Panc1 (cell line): ENCODE data around the gene CREB3. TPM values are rescaled to one million over a fixed set of nuclear protein-coding genes. Genes with fewer than 3 reads are reported as not detected.

ENCODE experiments used
- ATAC-seq: fragments of 200-7000 bp; cut with Tn5 transposase; 2 replicates; pipeline ENCODE4 v1.9.1; 2020; ENCODE audit warnings: mild to moderate bottlenecking, moderate library complexity
- BruUV-seq: library from RNA; stranded (reverse); fragments of 400-500 nt; replicated peaks from 2 replicates; lab custom pipeline; 2021; lab: Mats Ljungman, UMichigan
- CTCF ChIA-PET: fragments of 300-600 bp; sonication (Branson Sonifier 250); formaldehyde crosslinking; loops from one replicate; lab custom pipeline; 2022; ENCODE audit warnings: antibody characterized with exemption; lab: Charles Lee
- POLR2A ChIA-PET: fragments of 300-600 bp; sonication (Branson Sonifier 250); formaldehyde crosslinking; loops from one replicate; lab custom pipeline; 2022; ENCODE audit warnings: antibody characterized with exemption; lab: Charles Lee
- DNase-seq: peaks from one replicate; pipeline ENCODE4 v3.0.0-alpha.2; 2010; ENCODE audit warnings: low read depth, low spot score
- H3K27ac ChIP-seq: 2 replicates; pipeline ENCODE4 v1.5.1; 2011; ENCODE audit warnings: mild to moderate bottlenecking, low read length, inconsistent platforms
- H3K27me3 ChIP-seq: fragments of 200-500 bp; sonication (Bioruptor generic); 2 replicates; pipeline ENCODE4 v1.6.0; 2014; ENCODE audit warnings: low read length, inconsistent platforms; ENCODE audit not compliant: control insufficient read depth, insufficient read depth
- H3K36me3 ChIP-seq: fragments of 200-500 bp; sonication (Bioruptor generic); 2 replicates; pipeline ENCODE4 v1.5.1; 2014; ENCODE audit warnings: inconsistent platforms, mild to moderate bottlenecking, low read length, moderate library complexity; ENCODE audit not compliant: control insufficient read depth, insufficient read depth
- H3K4me1 ChIP-seq: 2 replicates; pipeline ENCODE4 v1.5.1; 2011; ENCODE audit warnings: inconsistent platforms, mild to moderate bottlenecking, low read length, moderate library complexity; ENCODE audit not compliant: control insufficient read depth, insufficient read depth
- H3K4me3 ChIP-seq, 2 experiments: 2 replicates each; pipeline ENCODE4 v1.5.1; 2011 to 2012; ENCODE audit warnings: low read depth in 2 of 2, low read length in 2 of 2, mild to moderate bottlenecking in 2 of 2, inconsistent platforms in 1 of 2, moderate library complexity in 1 of 2
- H3K9me3 ChIP-seq: fragments of 200-500 bp; sonication (Bioruptor generic); 2 replicates; pipeline ENCODE4 v1.5.1; 2014; ENCODE audit warnings: low read depth, mild to moderate bottlenecking, inconsistent platforms, low read length, moderate library complexity; ENCODE audit not compliant: control insufficient read depth, insufficient read depth
- CTCF ChIP-seq: fragments of 450-650 bp; IDR thresholded peaks from 2 replicates; pipeline ENCODE4 v1.5.1; 2017; ENCODE audit warnings: mild to moderate bottlenecking
- POLR2AphosphoS5 ChIP-seq: IDR thresholded peaks from 2 replicates; pipeline ENCODE4 v1.6.1; 2012; ENCODE audit warnings: mild to moderate bottlenecking, low read depth, low read length, moderate library complexity
- REST ChIP-seq, 2 experiments: IDR thresholded peaks; 2 replicates each; pipeline ENCODE4 v1.6.1; 2011 to 2012; ENCODE audit warnings: low read depth in 2 of 2, control low read depth in 1 of 2, low read length in 1 of 2, mild to moderate bottlenecking in 1 of 2, moderate library complexity in 1 of 2; ENCODE audit not compliant: insufficient read depth in 1 of 2
- SIN3A ChIP-seq: IDR thresholded peaks from 2 replicates; pipeline ENCODE4 v1.6.1; 2012; ENCODE audit warnings: low read depth, mild to moderate bottlenecking, low read length, moderate library complexity, borderline replicate concordance; ENCODE audit not compliant: insufficient read depth
- TCF7L2 ChIP-seq: IDR thresholded peaks from 2 replicates; pipeline ENCODE4 v1.6.1; 2011; ENCODE audit warnings: mild to moderate bottlenecking, low read depth, low read length, inconsistent platforms
- in situ Hi-C: cut with HindIII; loops from 2 replicates; pipeline ENCODE4 v1.10.0; 2016; ENCODE audit warnings: low sequenced_read_pairs, low pct_unique_long_range_greater_than_20kb
- intact Hi-C: fragments of 100-400 bp; cut with micrococcal nuclease; formaldehyde crosslinking; loops from one replicate; pipeline ENCODE4 v1.10.0; 2022; ENCODE audit not compliant: unreplicated experiment
- total RNA-seq: library from RNA; stranded (reverse); gene quantifications from one replicate; pipeline ENCODE4 v1.2.1, GENCODE V29; 2021; ENCODE audit not compliant: unreplicated experiment

Gene CREB3
- total RNA-seq, 1 experiment from 2014 or later: 67.0 TPM

- ATAC-seq: peak; percentile 76
- Histone ChIP-seq H3K4me1 (peaks cover 31% of the 10 kb centered on the region), H3K27me3 (no peaks in the 10 kb centered on the region), H3K36me3 (peaks cover 10% of the 10 kb centered on the region; the same call in 1 of the 2 replicates), H3K27ac (peak overlapping the region; percentile 89), H3K4me3 (peak overlapping the region; percentile 71 to 89), H3K9me3 (no peaks in the 10 kb centered on the region)
- in situ Hi-C loops (no loop called here), intact Hi-C loops (loop anchor here (5.0 kb wide), 1 partner anchor 33 kb away; the partner anchor contains the start of genes CCDC107 and RMRP)
- ChIA-PET CTCF (interaction anchor here (0.6 to 1.8 kb wide), 6 partner anchors 15 to 46 kb away, joined by 3 to 6 read pairs (median 4); partner anchors contain the start of genes ARHGEF39, CCDC107 and RMRP), POLR2A (interaction anchor here (0.5 to 1.5 kb wide), 4 partner anchors 15 to 264 kb away, joined by 3 to 13 read pairs (median 7); no protein-coding TSS in a partner anchor)
- TF ChIP-seq SIN3A: no peak; the same call in 1 of the 2 replicates
- TF ChIP-seq POLR2AphosphoS5: no peak; the same call in 1 of the 2 replicates
- TF ChIP-seq TCF7L2: no peak
- no peak for TF ChIP-seq REST (IDR thresholded peaks at IDR 0.05; ENCODE audit: insufficient read depth in 1 of 2, low read depth in 2 of 2, low read length in 1 of 2)
- BruUV-seq: no TSS peak
- no peak for DNase-seq
Observed at GRCh38 chr9:35690614-35691333, 41.7 kb upstream of the CREB3 start.

GRCh38 chr9:35691334-35691650 is 41.2 kb upstream of the CREB3 start:
- Histone ChIP-seq H3K9me3 (no peaks in the 10 kb centered on the region), H3K27me3 (no peaks in the 10 kb centered on the region), H3K4me3 (peak overlapping the region; percentile 71 to 89), H3K27ac (peak overlapping the region; percentile 85), H3K4me1 (peaks cover 31% of the 10 kb centered on the region), H3K36me3 (peaks cover 10% of the 10 kb centered on the region; the same call in 1 of the 2 replicates)
- TF ChIP-seq POLR2AphosphoS5 (no peak), SIN3A (no peak)
- DNase-seq (no peak), ATAC-seq (peak; percentile 40)
- intact Hi-C loops: loop anchor here (5.0 kb wide), 1 partner anchor 34 kb away; the partner anchor contains the start of genes CCDC107 and RMRP
- CTCF ChIA-PET: interaction anchor here (0.6 to 1.8 kb wide), 4 partner anchors 30 to 47 kb away, joined by 3 to 6 read pairs (median 5); no protein-coding TSS in a partner anchor
- in situ Hi-C loops: no loop called here
- TSS peak; percentile 95 for BruUV-seq
- POLR2A ChIA-PET: interaction anchor here (0.8 to 1.5 kb wide), 3 partner anchors 14 to 264 kb away, joined by 6 to 13 read pairs (median 8); no protein-coding TSS in a partner anchor

- Histone ChIP-seq H3K4me3 (peak overlapping the region in 1 of 2 experiments; percentile 89; a peak in 1 of 4 replicates), H3K27ac (peak overlapping the region; percentile 85), H3K27me3 (no peaks in the 10 kb centered on the region), H3K36me3 (peaks cover 9% of the 10 kb centered on the region; the same call in 1 of the 2 replicates), H3K4me1 (peaks cover 29% of the 10 kb centered on the region), H3K9me3 (no peaks in the 10 kb centered on the region)
- ChIA-PET POLR2A (interaction anchor here (1.5 kb wide), 1 partner anchor 31 kb away, joined by 6 read pairs; no protein-coding TSS in a partner anchor), CTCF (interaction anchor here (0.6 to 1.6 kb wide), 2 partner anchors 38 to 39 kb away, joined by 3 to 6 read pairs; no protein-coding TSS in a partner anchor)
- in situ Hi-C loops: no loop called here
- no peak for DNase-seq
- no peak for ATAC-seq
- TF ChIP-seq CTCF: no peak
- no TSS peak for BruUV-seq
- intact Hi-C loops: loop anchor here (5.0 kb wide), 1 partner anchor 35 kb away; the partner anchor contains the start of genes CCDC107 and RMRP
Observed at GRCh38 chr9:35691757-35692301, 40.6 kb upstream of the CREB3 start.
